Right atrium auricular region (tissue), 2 donors: ENCODE data around the gene SLC24A1. TPM values are rescaled to one million over a fixed set of nuclear protein-coding genes. Genes with fewer than 3 reads are reported as not detected.

Source experiments
- DNase-seq: peaks from one replicate; pipeline ENCODE4 v3.0.0-alpha.2; 2019; ENCODE audit warnings: low spot score
- H3K27ac ChIP-seq, 2 donors: fragments of 200-600 bp; sonication (generic); 1 replicate in 1 of 2; 2 replicates in 1 of 2; pipeline ENCODE4 v1.5.1; 2016 to 2019
- H3K27me3 ChIP-seq, 2 donors: fragments of 200-600 bp; sonication (generic); one replicate each; pipeline versions ENCODE4 v1.5.1 to v1.6.0; 2017 to 2019
- H3K36me3 ChIP-seq: fragments of 200-600 bp; sonication (generic); one replicate; pipeline ENCODE4 v1.5.1; 2016
- H3K4me1 ChIP-seq, 2 donors: fragments of 200-600 bp; sonication (generic); one replicate each; pipeline versions ENCODE4 v1.5.1 to v1.6.0; 2017 to 2019
- H3K4me3 ChIP-seq, 2 donors: fragments of 200-600 bp; sonication (generic); 1 replicate in 1 of 2; 2 replicates in 1 of 2; pipeline ENCODE4 v1.5.1; 2017 to 2019; ENCODE audit warnings: mild to moderate bottlenecking in 1 of 2, moderate library complexity in 1 of 2
- H3K9me3 ChIP-seq, 2 donors: fragments of 200-600 bp; sonication (generic); one replicate each; pipeline ENCODE4 v1.5.1; 2019
- CTCF ChIP-seq, 2 donors: fragments of 200-600 bp; sonication (generic); IDR thresholded peaks; one replicate each; pipeline ENCODE4 v1.5.1; 2019; ENCODE audit warnings: antibody characterized with exemption in 2 of 2
- total RNA-seq, 2 donors: library from RNA; depleted of rRNA; stranded (reverse); fragments of >200 nt; gene quantifications; one replicate each; pipeline ENCODE4 v1.1.0, GENCODE V29; 2016

The SLC24A1 gene
- total RNA-seq, 2 donors from 2014 or later = 1.9 to 2.8 TPM

GRCh38 chr15:65579762-65580161 lies 42.0 kb upstream of the SLC24A1 start:
- Histone ChIP-seq H3K27me3 (no peaks in the 10 kb centered on the region), H3K36me3 (peaks cover 64% of the 10 kb centered on the region), H3K4me1 (peaks cover 0 to 12% of the 10 kb centered on the region in 2 donors), H3K4me3 (no peak overlapping the region), H3K27ac (no peak overlapping the region), H3K9me3 (no peaks in the 10 kb centered on the region)
- TF ChIP-seq CTCF (IDR thresholded peaks at IDR 0.05) = no peak
- DNase-seq = no peak

GRCh38 chr15:65580287-65580686 lies 41.5 kb upstream of the SLC24A1 start:
- H3K4me3 ChIP-seq = no peak overlapping the region
- H3K4me1 ChIP-seq = peaks cover 0 to 12% of the 10 kb centered on the region in 2 donors
- H3K27me3 ChIP-seq = no peaks in the 10 kb centered on the region
- H3K36me3 ChIP-seq = peaks cover 64% of the 10 kb centered on the region
- TF ChIP-seq CTCF (IDR thresholded peaks at IDR 0.05) = no peak
- no peak overlapping the region for H3K27ac ChIP-seq
- no peaks in the 10 kb centered on the region for H3K9me3 ChIP-seq
- DNase-seq = no peak

GRCh38 chr15:65583701-65584100 lies 38.0 kb upstream of the SLC24A1 start:
- Histone ChIP-seq H3K36me3 (peaks cover 72% of the 10 kb centered on the region), H3K4me3 (no peak overlapping the region), H3K27ac (no peak overlapping the region), H3K27me3 (no peaks in the 10 kb centered on the region), H3K9me3 (no peaks in the 10 kb centered on the region), H3K4me1 (no peaks in the 10 kb centered on the region)
- TF ChIP-seq CTCF (IDR thresholded peaks at IDR 0.05) = no peak
- DNase-seq = no peak

GRCh38 chr15:65584241-65584640 lies 37.5 kb upstream of the SLC24A1 start:
- no peak overlapping the region for H3K4me3 ChIP-seq
- H3K27ac ChIP-seq = no peak overlapping the region
- peaks cover 70% of the 10 kb centered on the region for H3K36me3 ChIP-seq

GRCh38 chr15:65587094-65587493 lies 34.6 kb upstream of the SLC24A1 start:
- no peak overlapping the region for H3K27ac ChIP-seq
- no peaks in the 10 kb centered on the region for H3K27me3 ChIP-seq

More at GRCh38 chr15:65584241-65584640, 37.5 kb upstream of the SLC24A1 start:
- TF ChIP-seq CTCF (IDR thresholded peaks at IDR 0.05) = no peak
- no peaks in the 10 kb centered on the region for H3K9me3 ChIP-seq
- H3K4me1 ChIP-seq = no peaks in the 10 kb centered on the region
- no peaks in the 10 kb centered on the region for H3K27me3 ChIP-seq
- DNase-seq = no peak

More at GRCh38 chr15:65587094-65587493, 34.6 kb upstream of the SLC24A1 start:
- no peak for TF ChIP-seq CTCF (IDR thresholded peaks at IDR 0.05)
- no peaks in the 10 kb centered on the region for H3K4me1 ChIP-seq
- peaks cover 64% of the 10 kb centered on the region for H3K36me3 ChIP-seq
- DNase-seq = no peak
- H3K4me3 ChIP-seq = no peak overlapping the region
- H3K9me3 ChIP-seq = no peaks in the 10 kb centered on the region
